ENCODE measurements around the gene RBMXL3. TPM values are rescaled to one million over a fixed set of nuclear protein-coding genes. Genes with fewer than 3 reads are reported as not detected.
"Not testable (repeated sequence)": the region's sequence is repeated elsewhere in the genome, so short reads cannot be mapped to it uniquely, and the experiment has no call there.

The RBMXL3 gene
- total RNA-seq (2014; rRNA removed; shearing (Covaris generic)) = not detected in 2 replicates

DNA sequence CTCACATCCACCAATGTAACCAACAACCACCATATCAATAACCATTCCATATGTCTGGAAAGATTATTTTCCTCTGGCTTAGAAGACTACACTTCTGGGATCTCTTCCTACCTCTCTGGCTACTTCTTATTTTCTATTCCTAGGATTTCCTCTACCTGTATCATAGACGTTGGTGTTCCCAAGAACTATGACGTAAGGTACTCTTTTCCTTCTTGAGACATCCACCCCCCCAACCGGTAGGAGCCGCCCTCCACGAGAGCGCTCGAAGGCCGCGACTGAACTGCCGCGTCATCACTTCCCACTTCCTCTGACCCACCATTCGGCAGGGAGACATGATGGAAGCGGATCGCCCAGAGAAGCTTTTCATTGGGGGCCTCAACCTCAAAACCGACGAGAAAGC lies at the start of gene RBMXL3:
RBMXL3 (plus strand) TSS at position 301 of the 400 bp plus-strand sequence; CDS start at position 333, 32 bp downstream.
- H3K4me3 ChIP-seq (ENCODE audit: insufficient read depth, low read depth, low read length) = no peak within 1 kb of the TSS
- H3K36me3 ChIP-seq (replicated peaks; ENCODE audit: control insufficient read depth, insufficient read depth, low read length) = no peaks in the 10 kb centered on the region
- no peak for DNase-seq
- no peaks in the 10 kb centered on the region for H3K27me3 ChIP-seq (ENCODE audit: control insufficient read depth, insufficient read depth, low read length)

DNA sequence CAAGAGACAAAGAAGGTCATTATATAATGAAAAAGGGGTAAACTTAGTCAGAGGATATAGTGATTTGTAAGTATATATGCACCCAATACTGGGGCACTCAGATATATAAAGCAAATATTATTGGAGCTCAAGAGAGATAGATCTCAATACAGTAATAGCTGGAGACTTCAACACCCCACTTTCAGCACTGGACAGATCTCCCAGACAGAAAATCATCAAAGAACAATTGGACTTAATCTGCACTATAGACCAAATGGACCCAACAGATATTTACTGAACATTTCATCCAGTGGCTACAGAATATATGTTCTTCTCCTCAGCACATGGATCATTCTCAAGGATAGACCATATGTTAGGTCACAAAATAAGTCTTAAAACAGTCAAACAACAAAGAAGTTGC lies 47.2 kb upstream of the RBMXL3 start:
- Histone ChIP-seq H3K36me3 (replicated peaks; ENCODE audit: control insufficient read depth, insufficient read depth, low read length) (no peaks in the 10 kb centered on the region), H3K4me3 (ENCODE audit: insufficient read depth, low read depth, low read length) (no peak overlapping the region), H3K27me3 (ENCODE audit: control insufficient read depth, insufficient read depth, low read length) (no peaks in the 10 kb centered on the region)
- no peak for DNase-seq

DNA sequence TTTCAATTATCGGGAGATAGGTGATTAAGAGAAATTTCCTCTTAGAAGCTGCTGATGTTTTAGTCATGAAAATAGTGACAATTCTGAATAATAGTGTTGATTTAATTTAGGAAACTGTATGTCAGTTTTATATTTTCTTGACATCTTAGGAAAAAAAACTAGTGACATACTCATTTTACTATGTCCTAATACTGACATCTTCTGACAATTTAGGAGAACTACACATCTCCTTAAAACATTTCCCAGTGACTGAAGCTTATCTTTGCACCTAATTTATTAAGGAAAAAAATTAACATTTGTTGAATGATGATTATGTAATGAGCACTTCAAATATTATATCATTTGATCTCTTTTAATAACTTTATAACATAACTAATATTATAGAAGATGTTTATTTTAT lies 42.0 kb upstream of the RBMXL3 start:
- Histone ChIP-seq H3K27me3 (ENCODE audit: control insufficient read depth, insufficient read depth, low read length) (no peaks in the 10 kb centered on the region), H3K4me3 (ENCODE audit: insufficient read depth, low read depth, low read length) (no peak overlapping the region), H3K36me3 (replicated peaks; ENCODE audit: control insufficient read depth, insufficient read depth, low read length) (no peaks in the 10 kb centered on the region)
- DNase-seq = peak; percentile 3

DNA sequence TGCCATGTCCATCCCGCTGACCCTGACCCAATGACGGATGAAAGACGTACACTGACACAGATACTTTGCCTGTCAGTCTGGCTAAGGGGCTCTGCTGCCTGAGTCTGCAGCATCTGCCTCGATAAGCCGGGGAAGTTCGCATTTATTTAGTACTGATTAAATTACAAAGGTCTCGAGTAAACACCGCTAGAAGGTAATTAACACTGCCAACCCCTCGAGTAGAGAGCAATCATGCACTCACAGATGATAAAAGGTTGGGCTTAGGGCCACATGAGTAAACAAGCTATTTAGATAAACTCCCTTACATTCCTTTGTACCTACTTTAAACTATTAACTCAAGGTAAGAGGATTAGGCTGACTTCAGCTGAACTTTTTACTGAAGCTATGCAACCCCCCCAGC lies 16.0 kb upstream of the RBMXL3 start:
- Histone ChIP-seq H3K36me3 (replicated peaks; ENCODE audit: control insufficient read depth, insufficient read depth, low read length) (no peaks in the 10 kb centered on the region), H3K27me3 (ENCODE audit: control insufficient read depth, insufficient read depth, low read length) (peaks cover 13% of the 10 kb centered on the region; the same call in 1 of the 2 replicates), H3K4me3 (ENCODE audit: insufficient read depth, low read depth, low read length) (no peak overlapping the region)
- no peak for DNase-seq

DNA sequence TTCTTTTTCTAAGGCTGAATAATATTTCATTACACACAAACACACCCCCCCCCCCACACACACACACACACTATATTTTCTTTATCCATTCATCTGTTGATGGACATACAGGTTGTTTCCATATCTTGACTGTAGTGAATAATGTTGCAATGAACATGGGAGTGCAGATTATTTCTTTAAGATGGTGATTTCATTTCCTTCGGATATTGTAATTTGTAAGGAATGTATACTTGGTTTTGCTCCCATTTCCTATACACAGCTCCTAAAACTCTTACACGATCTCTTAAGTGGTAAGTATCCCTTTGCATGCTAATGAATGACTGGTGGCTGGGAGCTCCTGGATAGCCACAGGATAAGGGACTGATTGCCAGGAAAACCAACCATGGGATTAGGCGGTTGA lies 14.7 kb upstream of the RBMXL3 start:
- Histone ChIP-seq H3K4me3 (ENCODE audit: insufficient read depth, low read depth, low read length) (no peak overlapping the region), H3K27me3 (ENCODE audit: control insufficient read depth, insufficient read depth, low read length) (peaks cover 13% of the 10 kb centered on the region; the same call in 1 of the 2 replicates), H3K36me3 (replicated peaks; ENCODE audit: control insufficient read depth, insufficient read depth, low read length) (no peaks in the 10 kb centered on the region)
- no peak for DNase-seq

DNA sequence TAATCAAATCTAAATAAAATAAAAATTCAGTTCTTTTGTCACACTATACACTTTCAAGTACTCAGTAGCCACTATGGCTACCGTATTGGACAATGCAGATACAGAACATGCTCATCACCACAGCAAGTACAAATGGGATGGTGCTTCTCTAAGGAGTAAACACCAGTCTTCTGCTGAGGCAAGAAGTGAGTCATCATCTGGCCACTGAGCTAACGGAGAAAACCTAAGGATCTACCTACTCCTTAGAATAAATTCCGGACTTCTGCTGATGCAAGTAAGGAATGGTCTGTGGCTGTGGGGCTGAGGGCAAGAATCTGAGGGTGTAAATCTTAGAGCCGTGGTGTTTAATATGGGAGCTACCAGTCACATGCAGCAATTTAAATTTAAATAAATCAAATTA lies 11.3 kb upstream of the RBMXL3 start:
- Histone ChIP-seq H3K4me3 (ENCODE audit: insufficient read depth, low read depth, low read length) (no peak overlapping the region), H3K36me3 (replicated peaks; ENCODE audit: control insufficient read depth, insufficient read depth, low read length) (no peaks in the 10 kb centered on the region), H3K27me3 (ENCODE audit: control insufficient read depth, insufficient read depth, low read length) (peaks cover 13% of the 10 kb centered on the region; the same call in 1 of the 2 replicates)
- DNase-seq = no peak

DNA sequence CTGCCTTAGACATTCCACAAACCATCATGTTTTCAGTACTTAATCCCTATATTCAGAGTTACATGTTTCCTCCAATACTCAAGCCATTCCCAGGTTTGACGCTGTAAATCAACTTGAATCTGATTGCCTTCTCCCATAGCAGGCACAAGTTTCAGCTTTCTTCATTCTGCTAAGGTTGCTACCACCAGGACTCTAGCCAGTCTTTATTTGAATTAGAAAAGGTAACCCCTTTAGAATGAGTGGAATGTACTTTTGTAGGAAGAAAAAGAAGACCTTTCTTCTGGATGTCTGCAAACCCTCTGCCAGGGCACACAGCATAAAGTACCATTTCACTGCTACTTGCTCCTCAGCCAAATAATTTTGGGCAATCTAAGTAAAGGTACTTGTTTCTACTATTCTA lies 10.7 kb upstream of the RBMXL3 start:
- no peak overlapping the region for H3K4me3 ChIP-seq (ENCODE audit: insufficient read depth, low read depth, low read length)
- peaks cover 13% of the 10 kb centered on the region; the same call in 1 of the 2 replicates for H3K27me3 ChIP-seq (ENCODE audit: control insufficient read depth, insufficient read depth, low read length)
- DNase-seq = no peak
- H3K36me3 ChIP-seq (replicated peaks; ENCODE audit: control insufficient read depth, insufficient read depth, low read length) = no peaks in the 10 kb centered on the region

DNA sequence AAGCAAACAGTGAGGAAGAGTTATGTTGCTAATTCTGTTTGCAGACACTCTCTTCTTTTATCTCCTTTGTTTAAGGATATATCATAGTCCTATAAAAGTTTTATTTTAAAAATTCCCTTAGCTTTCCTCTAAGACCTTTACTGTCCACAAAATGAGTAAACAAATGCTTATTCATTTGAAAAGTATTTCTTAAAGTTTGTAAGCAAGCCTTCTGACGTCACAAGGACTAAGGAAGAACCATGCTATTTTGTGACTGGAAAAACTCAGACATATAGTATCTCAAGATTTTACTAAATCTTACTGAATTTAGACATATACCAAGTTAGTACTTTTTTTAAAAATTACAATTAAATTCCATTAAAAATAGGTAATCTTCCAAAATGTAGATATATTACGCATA lies 5.2 kb upstream of the RBMXL3 start:
- Histone ChIP-seq H3K27me3 (ENCODE audit: control insufficient read depth, insufficient read depth, low read length) (no peaks in the 10 kb centered on the region), H3K36me3 (replicated peaks; ENCODE audit: control insufficient read depth, insufficient read depth, low read length) (no peaks in the 10 kb centered on the region), H3K4me3 (ENCODE audit: insufficient read depth, low read depth, low read length) (no peak overlapping the region)
- DNase-seq = no peak

DNA sequence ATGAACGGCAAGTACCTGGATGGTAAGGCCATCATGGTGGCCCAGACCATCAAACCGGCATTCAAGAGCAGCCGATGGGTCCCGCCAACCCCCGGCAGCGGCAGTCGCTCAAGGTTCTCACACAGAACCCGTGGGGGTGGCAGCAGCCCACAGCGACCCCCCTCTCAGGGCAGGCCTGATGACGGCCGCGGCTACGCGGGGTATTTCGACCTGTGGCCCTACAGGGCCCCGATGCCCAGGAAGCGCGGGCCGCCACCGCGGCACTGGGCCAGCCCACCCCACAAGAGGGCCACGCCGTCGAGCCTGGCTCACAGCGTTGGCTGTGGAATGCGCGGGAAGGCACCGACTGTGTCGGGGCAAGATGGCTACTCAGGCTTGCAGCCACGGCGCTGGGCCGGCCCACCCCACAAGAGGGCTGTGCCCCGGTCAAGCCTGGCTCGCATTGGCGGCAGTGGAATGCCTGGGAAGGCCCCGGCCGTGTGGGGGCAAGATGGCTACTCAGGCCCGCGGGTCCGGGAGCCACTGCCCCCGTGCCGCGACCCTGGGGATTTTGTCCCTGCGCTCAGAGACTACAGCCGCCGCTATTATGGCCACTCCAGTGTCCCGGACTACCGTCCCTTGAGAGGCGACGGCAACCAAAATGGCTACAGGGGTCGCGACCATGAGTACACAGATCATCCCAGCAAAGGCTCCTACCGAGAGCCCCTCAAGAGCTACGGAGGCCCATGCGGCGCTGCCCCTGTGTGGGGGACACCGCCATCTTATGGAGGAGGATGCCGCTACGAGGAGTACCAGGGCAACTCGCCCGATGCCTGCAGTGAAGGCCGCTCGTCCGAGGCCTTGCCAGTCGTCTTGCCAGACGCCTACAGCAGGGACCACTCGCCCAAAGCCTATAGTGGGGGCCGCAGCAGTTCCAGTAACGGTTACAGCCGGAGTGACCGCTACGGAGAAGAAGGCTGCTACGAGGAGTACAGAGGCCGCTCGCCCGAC lies 731 bp downstream of the RBMXL3 start:
- Histone ChIP-seq H3K27me3 (ENCODE audit: control insufficient read depth, insufficient read depth, low read length) (no peaks in the 10 kb centered on the region), H3K36me3 (replicated peaks; ENCODE audit: control insufficient read depth, insufficient read depth, low read length) (no peaks in the 10 kb centered on the region), H3K4me3 (ENCODE audit: insufficient read depth, low read depth, low read length) (no peak overlapping the region)
- DNase-seq = no peak

DNA sequence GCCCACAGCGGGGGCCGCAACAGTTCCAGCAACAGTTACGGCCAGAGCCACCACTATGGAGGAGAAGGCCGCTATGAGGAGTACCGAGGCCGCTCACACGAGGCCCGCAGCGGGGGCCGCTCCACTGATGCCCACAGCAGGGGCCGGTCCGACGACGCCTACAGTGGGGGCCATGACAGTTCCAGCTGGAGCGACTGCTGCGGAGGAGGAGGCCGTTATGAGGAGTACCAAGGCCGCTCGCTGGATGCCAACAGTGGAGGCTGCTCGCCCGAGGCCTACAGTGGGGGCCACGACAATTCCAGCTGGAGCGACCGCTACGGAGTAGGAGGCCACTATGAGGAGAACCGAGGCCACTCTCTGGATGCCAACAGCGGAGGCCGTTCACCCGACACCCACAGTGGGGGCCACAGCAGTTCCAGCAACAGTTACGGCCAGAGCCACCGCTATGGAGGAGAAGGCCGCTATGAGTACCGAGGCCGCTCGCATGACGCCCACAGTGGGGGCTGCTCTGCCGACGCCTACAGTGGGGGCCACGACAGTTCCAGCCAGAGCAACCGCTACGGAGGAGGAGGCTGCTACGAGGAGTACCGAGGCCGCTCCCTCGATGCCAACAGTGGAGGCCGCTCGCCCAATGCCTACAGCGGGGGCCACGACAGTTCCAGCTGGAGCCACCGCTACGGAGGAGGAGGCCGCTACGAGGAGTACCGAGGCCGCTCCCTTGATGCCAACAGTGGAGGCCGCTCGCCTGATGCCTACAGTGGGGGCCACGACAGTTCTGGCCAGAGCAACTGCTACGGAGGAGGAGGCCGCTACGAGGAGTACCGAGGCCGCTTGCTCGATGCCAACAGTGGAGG lies 1.7 kb downstream of the RBMXL3 start:
- H3K36me3 ChIP-seq (replicated peaks; ENCODE audit: control insufficient read depth, insufficient read depth, low read length) = no peaks in the 10 kb centered on the region
- DNase-seq = no peak
- no peak overlapping the region for H3K4me3 ChIP-seq (ENCODE audit: insufficient read depth, low read depth, low read length)
- no peaks in the 10 kb centered on the region for H3K27me3 ChIP-seq (ENCODE audit: control insufficient read depth, insufficient read depth, low read length)

DNA sequence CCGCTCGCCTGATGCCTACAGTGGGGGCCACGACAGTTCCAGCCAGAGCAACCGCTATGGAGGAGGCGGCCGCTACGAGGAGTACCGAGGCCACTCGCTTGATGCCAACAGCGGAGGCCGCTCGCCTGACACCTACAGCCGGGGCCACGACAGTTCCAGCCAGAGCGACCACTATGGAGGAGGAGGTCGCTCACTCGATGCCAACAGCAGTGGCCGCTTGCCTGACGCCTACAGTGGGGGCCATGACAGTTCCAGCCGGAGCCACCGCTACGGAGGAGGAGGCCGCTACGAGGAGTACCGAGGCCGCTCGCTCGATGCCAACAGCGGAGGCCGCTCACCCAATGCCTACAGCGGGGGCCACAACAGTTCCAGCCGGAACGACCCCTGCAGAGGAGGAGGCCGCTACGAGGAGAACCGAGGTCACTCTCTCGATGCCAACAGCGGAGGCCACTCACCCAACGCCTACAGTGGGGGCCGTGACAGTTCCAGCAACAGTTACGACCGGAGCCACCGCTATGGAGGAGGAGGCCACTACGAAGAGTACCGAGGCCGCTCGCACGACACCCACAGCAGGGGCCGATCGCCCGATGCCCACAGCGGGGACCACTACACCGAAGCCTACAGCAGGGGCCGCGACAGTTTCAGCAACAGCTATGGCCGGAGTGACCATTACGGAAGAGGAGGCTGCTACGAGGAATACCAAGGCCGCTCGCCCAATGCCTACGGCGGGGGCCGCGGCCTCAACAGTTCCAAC lies 2.5 kb downstream of the RBMXL3 start:
- Histone ChIP-seq H3K36me3 (replicated peaks; ENCODE audit: control insufficient read depth, insufficient read depth, low read length) (no peaks in the 10 kb centered on the region), H3K27me3 (ENCODE audit: control insufficient read depth, insufficient read depth, low read length) (no peaks in the 10 kb centered on the region), H3K4me3 (ENCODE audit: insufficient read depth, low read depth, low read length) (no peak overlapping the region)
- no peak for DNase-seq

DNA sequence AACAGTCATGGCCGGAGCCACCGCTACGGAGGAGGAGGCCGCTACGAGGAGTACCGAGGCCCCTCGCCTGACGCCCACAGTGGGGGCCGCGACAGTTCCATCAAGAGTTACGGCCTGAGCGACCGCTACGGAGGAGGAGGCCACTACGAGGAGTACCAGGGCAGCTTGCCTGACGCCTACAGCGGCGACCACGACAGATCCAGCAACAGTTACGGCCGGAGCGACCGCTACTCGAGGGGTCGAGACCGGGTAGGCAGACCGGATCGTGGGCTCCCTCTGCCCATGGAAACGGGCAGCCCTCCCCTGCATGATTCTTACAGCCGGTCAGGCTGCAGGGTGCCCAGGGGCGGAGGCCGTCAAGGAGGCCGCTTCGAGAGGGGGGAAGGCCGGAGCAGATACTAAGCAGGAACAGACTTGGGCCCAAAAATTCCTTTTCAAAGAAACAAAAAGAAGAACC lies 3.1 kb downstream of the RBMXL3 start:
- Histone ChIP-seq H3K36me3 (replicated peaks; ENCODE audit: control insufficient read depth, insufficient read depth, low read length) (no peaks in the 10 kb centered on the region), H3K27me3 (ENCODE audit: control insufficient read depth, insufficient read depth, low read length) (no peaks in the 10 kb centered on the region), H3K4me3 (ENCODE audit: insufficient read depth, low read depth, low read length) (no peak overlapping the region)
- DNase-seq = no peak

DNA sequence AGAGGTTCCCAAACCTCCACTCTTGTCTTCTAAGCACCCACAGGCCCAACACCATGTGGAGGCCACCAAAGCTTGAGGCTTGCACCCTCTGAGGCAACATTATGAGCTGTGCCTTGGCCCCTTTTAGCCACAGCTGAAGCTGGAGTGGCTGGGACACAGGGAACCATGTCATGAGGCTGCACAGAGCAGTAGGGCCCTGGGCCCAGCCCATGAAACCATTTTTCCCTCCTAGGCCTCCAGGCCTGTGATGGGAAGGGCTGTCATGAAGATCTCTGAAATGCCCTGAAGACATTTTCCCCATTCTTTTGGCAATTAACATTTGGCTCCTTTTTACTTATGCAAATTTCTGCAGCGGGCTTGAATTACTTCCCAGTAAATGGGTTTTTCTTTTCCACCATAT lies 14.8 kb downstream of the RBMXL3 start:
- Histone ChIP-seq H3K36me3 (replicated peaks; ENCODE audit: control insufficient read depth, insufficient read depth, low read length) (no peaks in the 10 kb centered on the region), H3K27me3 (ENCODE audit: control insufficient read depth, insufficient read depth, low read length) (no peaks in the 10 kb centered on the region), H3K4me3 (ENCODE audit: insufficient read depth, low read depth, low read length) (no peak overlapping the region)
- DNase-seq = no peak

DNA sequence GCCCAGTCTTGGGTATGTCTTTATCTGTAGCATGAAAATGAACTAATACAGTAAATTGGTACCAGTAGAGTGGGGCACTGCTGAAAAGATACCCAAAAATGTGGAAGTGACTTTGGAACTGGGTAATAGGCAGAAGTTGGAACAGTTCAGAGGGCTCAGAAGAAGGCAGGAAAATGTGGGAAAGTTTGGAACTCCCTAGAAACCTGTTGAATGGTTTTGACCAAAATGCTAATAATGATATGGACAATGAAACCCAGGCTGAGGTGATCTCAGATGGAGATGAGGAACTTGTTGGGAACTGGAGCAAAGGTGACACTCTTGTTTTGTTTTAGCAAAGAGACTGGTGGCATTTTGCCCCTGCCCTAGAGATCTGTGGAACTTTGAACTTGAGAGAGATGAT lies 20.3 kb downstream of the RBMXL3 start:
- not testable (repeated sequence) for H3K27me3 ChIP-seq (ENCODE audit: control insufficient read depth, insufficient read depth, low read length); DNase-seq; H3K4me3 ChIP-seq (ENCODE audit: insufficient read depth, low read depth, low read length); H3K36me3 ChIP-seq (replicated peaks; ENCODE audit: control insufficient read depth, insufficient read depth, low read length)
